Cardiac septum (tissue), 1 donor: ENCODE results near the gene FASN. TPM values are rescaled to one million over a fixed set of nuclear protein-coding genes. Genes with fewer than 3 reads are reported as not detected.

Source experiments
- DNase-seq: peaks from one replicate; pipeline ENCODE4 v3.0.0-alpha.2; 2020; ENCODE audit warnings: low spot score
- intact Hi-C: fragments of 100-400 bp; cut with DNase I; formaldehyde crosslinking; loops from one replicate; pipeline ENCODE4 v1.14.0; 2022
- total RNA-seq: library from RNA; stranded (reverse); fragmentation: NEBNext Ultra II Directional; extraction: Animal tissue kit (Norgen Biotek cat#: 25700); gene quantifications from one replicate; pipeline ENCODE4 v1.2.1, GENCODE V29; 2021
- donor health status: DM: no; HTN: no; CAD: no.

FASN gene
- total RNA-seq, 1 donor from 2014 or later: 22.9 TPM

DNA sequence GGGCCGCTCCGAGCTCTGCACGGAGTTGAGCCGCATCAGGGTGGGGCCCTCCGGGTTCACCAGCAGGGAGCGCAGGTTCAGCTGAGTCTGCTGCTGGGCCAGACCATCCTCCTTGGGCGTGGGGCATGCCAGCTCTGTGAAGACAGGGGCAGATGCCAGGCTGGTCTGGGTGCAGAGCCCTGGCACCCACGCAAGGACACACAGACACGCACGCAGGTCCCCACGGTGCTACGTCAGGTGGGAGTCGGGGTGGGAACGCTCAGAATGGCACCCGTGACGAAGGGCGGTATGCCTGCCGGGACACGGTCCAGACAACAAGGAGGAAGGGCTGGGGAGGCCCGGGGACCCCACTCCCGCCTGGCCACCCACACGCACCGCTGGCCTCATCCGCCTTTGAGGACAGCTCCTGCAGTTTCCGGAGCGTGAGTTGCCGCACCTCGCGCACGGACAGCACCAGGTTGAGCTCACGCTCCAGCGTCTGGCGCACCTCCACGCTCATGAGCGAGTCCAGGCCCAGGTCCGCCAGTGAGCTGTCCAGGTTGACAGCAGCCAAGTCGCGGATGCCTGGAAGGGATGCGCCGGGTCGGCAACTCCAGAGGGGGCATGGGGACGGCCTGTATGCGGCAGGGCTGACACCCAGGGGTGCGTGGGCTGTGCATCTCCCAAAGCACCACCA lies 17.1 kb downstream of the FASN start:
- DNase-seq: no peak
- intact Hi-C loops: no loop called here

DNA sequence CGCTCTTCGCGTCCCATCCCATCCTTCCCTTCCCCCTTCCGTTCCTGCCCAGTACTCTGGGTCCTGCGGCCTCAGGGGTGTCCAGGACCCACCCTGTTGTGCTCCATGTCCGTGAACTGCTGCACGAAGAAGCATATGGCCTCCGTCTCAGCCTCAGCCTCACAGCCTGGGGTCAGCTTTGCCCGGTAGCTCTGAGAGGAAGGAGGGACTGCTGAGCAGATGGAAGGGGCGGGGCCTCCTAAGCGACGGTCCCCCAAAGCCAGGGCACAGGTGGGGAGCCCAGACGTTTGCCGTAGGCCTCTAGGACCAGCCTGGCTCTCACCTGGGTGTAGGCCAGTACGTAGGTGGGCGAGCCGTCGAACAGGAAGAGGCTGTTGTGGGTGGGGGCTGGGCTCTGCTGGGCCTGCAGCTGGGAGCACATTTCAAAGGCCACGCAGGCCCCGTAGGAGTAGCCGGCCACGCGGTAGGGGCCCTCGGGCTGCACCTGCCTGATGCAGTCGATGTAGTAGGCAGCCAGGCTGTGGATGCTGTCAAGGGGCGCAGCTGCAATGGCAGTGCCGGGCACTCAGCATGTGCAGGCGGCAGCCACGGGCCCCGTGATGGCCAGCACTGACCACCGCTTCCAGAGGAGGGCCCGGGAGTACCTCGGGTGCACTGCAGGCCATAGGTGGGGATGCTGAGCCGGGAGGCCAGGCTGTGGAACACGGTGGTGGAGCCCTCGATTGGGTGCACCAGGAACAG lies 17.8 kb downstream of the FASN start:
- no peak for DNase-seq
- intact Hi-C loops: no loop called here

DNA sequence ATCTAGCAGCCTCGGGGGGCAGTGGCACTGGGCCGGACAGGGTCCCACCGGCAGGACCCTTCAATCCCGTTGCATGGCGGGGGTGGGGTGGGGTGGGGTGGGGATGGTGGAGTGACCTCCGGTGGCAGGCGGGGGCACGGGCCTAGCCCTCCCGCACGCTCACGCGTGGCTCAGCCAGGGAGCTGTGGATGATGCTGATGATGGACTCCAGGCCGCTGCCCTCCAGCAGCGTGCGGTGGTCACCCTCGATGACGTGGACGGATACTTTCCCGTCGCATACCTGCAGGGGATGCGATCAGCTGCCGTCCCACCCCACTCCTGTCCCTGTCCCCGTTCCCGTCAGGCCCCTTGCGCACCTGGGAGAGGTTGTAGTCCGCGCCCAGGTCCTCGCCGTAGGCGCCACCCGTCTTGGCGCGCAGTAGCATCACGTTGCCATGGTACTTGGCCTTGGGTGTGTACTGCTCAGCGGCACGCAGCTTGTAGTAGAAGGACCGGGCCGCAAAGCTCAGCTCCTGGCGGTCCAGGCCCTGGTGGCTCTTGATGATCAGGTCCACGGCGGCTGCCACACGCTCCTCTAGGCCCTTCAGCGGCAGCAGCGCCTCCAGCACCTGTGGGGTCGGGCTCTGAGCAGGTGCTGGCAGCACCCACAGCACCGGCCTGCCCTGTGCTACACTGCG lies 18.9 kb downstream of the FASN start:
- no peak for DNase-seq
- intact Hi-C loops: no loop called here

DNA sequence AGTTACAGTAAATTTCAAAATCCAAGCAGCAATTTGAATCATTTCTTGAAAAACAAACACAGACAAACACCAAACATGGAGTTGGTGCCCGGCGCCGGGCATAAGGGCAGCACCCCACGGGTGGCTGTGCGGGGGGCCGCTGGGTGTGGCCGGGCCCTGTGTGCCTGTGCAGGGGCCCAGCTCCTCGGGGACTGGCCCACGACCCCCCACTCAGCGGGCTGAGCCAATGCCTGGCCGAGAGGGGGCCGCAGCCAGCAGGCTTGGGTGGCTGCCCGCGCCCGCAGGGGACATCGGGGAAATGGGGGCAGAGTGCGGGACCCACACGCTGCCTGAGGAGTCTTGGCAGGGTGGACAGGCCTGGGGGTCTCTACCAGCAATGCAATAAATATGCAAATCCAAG lies 19.6 kb downstream of the FASN start:
- DNase-seq: no peak
- intact Hi-C loops: no loop called here

DNA sequence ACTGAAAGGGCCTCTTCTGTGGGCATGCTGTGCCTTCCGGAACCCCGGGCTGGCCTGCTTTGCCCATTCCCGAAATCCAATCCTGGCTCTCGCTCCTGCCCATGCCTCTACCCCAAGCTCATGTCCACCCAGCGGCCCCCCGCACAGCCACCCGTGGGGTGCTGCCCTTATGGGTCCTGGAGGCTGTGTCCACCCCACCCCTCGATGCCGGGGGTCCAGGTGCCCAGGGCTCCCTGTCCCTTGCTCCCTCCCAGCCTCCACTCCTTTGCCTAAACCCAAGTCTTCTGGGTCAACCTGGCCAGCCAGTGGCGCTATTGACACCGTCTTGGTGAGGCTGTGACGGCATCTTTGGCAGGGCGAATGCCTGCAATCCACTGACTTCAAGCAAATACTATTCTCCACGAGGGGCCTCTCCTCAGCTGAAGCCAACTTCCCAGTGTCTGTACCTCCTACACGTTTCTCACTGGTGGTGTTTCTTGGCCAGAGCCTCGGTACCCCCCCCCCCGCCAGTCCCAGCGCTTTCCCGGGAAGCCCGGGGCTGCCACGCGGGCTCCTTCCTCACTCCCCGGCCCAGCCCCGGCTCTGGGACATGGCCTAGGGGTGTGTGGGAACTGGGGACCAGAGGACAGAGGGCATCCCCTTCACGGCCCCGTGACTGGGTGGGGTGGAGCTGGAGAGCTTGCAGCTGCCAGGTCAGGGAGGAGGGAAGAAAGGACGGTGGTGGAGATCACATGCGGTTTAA lies 20.2 kb downstream of the FASN start:
- DNase-seq: no peak

DNA sequence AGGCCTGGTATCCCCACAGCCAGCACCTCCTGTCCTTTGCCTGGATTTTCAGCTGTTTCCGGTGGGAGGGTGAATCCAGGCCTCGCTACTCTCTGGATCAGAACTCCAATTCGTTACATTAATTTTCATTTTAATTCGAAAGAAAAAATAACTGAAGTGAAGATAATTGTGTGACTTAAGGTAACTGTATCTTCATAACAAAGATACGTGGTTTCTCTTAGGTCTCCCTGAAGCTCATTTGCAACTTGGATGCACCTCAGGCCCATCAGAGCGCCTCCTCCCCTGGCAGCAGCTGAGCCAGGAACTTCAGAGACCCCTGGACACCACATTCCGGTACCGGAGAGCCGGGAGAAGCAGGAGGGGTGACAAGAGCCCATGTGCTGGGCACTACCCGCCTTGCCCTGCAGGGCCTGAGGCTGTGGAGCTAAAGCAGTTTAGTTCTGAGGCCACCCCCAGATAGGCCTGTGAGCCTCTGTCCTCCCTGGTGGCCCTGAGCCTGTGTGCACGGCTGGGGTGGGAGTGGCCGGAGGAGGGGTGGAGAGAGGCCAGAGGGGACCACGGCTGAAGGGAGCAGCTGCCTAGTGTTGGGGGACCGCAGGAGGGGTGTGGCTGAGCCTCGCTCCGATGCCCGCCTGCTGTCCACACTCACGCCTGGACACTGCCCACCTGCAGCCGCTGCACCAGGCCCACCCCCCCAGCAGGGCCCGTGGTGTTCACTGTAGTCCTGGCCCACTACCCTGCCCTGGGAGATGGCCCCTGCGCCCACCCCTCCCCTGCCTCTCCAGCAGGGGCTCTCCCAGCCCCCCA lies 21.0 kb downstream of the FASN start:
- intact Hi-C loops: no loop called here
- no peak for DNase-seq

More for the DNA sequence above, 20.2 kb downstream of the FASN start:
- intact Hi-C loops: no loop called here

DNA sequence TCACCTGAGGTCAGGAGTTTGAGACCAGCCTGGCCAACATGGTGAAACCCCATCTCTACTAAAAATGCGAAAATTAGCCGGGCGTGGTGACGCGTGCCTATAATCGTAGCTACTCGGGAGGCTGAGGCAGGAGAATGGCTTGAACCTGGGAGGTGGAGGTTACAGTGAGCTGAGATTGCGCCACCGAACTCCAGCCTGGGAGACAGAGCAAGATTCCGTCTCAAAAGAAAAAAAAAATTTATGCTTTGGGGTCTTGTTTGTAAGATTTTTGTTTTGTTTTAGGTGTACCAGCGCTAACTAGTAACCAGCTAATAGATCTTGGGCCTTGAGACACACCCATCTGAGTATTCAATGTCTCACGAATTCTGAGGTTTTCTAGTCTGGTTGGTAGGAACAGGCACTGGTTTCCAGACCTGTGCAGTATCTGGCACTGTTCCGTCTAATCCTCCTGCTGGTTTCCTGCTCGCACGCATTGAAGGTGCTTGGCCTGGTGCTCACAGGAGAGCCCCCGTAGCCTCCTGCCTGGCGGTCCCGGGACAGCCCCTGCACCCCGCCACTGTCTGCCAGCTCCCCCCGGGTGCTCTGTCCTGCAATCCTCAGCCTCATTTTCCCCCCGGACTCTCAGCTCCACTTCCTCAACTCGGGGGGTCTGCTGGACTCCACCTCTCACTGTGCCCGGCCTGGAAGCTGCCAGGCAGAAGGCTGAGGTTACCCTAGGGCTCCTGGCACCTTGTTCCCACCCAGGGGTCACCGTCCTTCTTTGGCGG lies 21.8 kb downstream of the FASN start:
- DNase-seq: no peak
- intact Hi-C loops: no loop called here

DNA sequence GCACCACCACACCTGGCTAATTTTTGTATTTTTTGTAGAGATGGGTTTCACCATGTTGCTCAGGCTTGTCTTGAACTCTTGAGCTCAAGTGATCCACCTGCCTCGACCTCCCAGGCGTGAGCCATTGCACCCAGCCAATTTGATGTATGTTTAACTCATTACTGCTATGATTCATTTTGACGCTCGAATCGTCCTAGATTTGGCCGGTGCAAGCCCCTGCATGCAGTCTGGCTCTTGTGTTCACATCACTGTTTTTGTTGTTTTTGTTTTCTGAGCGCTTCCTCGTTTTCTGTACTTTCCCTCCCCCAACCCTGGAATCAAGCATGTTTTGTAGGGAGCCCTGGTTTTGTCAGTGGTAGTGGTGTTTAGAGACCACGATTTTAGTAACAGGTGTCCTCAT lies 24.6 kb downstream of the FASN start:
- DNase-seq: no peak
- intact Hi-C loops: no loop called here

DNA sequence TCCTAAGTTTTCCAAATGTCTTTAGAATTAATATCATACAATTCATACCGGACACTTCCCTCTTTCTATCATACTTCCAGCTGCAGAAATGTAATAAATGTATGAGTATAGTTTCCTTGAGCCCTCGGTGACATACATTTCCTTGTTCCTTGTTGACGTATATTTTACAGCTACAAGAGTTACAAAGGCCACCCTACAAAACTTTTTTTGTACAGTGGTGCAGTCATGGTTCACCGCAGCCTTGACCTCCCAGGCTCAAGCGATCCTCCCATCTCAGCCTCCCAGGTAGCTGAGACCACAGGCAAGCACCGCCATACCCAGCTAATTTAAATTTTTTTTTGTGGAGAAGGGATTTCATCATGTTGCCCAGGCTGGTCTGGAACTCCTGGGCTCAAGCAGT lies 25.2 kb downstream of the FASN start:
- intact Hi-C loops: no loop called here

DNA sequence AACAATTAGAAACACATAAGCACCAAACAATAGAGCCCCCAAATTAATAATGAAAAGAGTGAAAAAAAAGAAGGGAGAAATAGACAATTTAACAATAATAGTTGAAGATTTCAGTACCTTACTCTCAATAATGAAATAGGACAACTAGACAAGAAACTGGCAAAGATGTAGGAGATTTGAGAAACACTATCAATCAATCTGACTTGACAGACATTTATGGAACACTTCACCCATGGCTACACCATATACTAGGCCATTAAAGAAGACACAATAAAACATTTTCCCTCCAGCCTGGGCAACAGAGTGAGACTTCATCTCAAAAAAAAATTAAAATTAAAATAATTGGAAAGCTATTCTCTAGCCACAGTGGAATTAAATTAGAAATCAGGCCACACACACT lies 27.4 kb downstream of the FASN start:
- intact Hi-C loops: no loop called here
- no peak for DNase-seq

More for the DNA sequence above, 25.2 kb downstream of the FASN start:
- DNase-seq: no peak

DNA sequence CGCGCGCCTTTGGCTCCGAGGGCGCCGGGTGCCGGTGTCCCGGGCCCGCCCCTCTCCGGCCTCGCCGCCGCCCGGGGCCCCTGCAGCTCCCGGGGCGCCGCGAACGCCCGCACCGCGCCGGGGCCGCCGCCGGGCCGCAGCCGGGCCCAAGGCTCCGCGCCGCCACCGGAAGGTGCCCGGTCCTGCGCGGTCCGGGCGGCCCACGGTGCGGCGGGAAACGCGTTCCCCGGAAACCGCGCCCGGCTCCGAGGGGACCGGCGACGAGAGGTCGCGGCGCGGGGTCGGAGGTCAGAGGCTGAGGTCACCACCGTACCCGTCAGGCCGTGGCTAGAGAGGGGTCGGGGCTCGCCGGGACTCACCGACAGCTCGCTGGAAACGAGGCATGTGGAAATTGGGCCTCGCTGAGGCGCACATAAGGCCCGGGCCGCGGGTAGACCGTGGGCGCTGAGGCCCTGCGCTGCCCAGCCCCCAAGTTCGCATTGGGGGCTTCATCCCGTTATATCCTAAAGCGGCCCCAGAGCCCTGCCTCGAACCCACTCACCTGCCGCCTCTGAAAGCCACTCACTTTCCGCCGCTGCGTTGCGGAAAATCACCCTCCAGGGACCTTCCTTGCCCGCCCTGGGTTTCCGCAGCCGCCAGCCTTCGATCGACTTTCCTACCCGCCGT lies 32.3 kb downstream of the FASN start, which contains the start of gene DUS1L:
TSS of gene DUS1L (minus strand) at position 167 of the 666 bp plus-strand sequence. CDS start 745 bp downstream, outside the sequence.
- intact Hi-C loops: no loop called here
- DNase-seq: peak; percentile 83

DNA sequence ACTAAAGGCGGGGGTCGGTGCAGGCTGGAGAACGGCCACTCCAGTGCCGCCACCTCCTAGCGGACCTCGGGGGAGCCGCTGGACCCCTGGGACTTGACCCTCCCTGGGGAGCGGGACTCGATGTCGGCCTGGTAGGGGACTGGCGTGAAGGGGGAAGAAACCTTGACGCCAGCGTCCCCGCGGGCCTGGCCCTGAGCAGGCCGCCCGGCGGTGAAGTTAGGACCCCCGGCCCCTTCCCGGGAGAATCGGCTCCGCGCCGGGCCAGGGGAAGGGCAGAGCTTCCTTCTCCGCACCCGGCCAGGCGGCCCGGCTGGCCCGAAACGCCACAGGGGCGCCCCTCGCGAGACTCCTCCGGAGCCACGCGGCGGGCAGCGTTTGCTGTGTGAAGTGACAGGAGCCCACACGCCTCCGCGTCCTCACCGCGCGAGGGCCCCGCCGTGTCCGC lies 32.8 kb downstream of the FASN start:
- intact Hi-C loops: no loop called here
- no peak for DNase-seq

DNA sequence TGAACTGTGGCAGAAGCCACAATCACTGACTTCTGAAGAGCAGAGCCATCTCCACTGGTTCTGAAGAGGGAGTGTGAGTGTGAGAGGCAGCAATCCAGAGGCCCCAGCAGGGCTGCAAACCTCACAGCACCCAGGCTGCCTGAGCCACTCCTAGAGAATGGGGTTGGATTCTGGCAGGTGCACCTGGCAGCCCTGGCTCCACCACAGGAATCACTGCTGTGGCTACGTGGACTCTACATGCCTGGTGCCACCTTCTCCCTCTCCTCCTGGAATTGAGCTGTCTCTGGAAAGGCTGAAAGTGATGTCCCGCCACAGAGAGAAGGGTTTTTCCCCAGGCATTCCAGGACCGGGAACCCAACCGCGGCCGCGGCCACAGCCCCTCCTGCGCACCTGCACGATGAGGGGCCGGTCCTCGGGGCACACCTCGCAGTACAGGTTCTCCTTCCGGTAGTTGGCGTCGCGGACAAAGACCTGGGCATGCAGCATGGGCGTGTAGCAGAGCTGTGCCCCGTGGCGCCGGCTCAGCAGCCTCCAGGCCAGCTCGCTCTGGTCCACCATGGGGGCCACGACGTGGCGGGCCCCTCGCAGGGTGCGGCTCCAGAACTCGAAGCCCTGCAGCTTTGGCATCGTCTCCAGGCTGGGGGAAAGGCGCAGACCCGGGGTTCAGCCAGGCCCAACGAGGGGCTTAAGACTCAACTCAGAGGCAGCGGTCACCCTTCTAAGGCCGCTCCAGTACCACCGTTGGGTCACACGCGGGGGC lies 33.4 kb downstream of the FASN start:
- intact Hi-C loops: no loop called here
- DNase-seq: no peak

DNA sequence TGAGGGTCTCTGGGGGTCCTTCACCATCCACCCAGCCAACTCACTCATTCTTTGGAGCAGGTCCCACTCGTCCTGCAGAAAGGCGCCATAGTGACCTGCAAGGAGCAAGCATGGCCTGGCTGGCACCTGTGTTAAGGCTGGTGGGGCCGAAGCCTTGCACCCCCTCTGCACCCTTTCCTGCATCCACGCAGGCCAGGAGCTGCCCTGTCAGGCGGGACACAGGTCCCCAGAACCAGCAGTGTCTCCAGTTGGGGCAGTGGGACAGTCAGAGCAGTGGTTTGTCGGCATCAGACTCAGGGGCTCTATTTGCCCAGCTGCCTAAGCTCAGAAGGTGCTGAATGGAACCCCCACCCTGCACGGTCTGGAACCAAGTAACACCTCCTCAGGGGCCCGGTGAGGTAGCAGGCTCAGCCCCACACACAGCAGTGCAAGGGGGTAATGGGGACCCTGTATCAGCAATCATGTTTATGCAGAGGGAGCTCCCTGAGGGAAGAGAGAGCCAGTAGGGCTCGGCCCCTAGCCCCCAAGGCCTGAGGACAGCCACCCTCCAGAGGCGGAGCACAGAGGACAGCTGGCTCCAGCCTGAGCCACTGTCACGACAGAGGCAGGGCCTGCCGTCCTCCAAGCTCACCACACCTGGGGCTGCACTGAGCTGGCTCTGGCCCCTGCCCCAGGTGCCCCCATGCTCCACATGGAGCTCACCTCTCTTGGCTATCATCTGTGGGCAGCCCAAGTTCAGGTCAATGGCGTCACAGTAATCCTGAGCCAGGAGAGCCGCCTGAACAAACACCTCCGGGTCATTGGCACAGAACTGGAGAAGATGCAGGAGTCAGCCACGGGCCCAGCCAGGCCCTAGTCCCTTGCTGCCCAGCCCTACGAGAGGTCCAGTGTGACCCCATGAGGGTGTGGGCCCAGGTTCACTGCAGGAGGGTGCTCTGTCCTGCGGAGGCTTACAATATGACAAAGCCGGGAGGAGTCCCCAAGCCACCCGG lies 34.3 kb downstream of the FASN start:
- DNase-seq: no peak
- intact Hi-C loops: no loop called here

DNA sequence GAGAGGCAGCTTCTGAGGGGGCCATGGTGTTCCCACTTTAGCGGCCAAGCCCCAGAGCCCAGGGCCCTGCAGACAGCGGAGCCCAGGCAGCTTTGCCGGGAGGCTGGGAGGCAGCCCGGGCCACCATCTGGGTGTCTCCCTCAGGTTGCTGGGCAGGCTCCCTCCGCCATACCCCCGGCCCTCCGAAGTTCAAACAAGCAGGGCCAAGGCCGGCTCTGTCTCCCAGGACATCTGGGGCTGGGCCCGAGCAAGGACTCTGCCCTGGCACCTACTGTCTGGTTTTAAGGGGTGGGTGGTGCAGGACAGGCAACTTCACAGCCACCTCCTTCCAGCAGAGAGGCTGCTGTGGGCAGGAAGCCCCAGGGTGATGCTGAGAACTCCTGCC lies 35.1 kb downstream of the FASN start:
- no peak for DNase-seq
- intact Hi-C loops: no loop called here
